ENCODE data around the gene FLNC. TPM values are rescaled to one million over a fixed set of nuclear protein-coding genes. Genes with fewer than 3 reads are reported as not detected.
A peak's percentile ranks its signal among the peaks of the same experiment; 100 is the strongest.

Gene FLNC
- total and polyA plus RNA-seq, 2 donors (not counting 3 experiments of a cell fraction or from before 2014, with no cell fraction given): 19.5 to 81.9 TPM

DNA sequence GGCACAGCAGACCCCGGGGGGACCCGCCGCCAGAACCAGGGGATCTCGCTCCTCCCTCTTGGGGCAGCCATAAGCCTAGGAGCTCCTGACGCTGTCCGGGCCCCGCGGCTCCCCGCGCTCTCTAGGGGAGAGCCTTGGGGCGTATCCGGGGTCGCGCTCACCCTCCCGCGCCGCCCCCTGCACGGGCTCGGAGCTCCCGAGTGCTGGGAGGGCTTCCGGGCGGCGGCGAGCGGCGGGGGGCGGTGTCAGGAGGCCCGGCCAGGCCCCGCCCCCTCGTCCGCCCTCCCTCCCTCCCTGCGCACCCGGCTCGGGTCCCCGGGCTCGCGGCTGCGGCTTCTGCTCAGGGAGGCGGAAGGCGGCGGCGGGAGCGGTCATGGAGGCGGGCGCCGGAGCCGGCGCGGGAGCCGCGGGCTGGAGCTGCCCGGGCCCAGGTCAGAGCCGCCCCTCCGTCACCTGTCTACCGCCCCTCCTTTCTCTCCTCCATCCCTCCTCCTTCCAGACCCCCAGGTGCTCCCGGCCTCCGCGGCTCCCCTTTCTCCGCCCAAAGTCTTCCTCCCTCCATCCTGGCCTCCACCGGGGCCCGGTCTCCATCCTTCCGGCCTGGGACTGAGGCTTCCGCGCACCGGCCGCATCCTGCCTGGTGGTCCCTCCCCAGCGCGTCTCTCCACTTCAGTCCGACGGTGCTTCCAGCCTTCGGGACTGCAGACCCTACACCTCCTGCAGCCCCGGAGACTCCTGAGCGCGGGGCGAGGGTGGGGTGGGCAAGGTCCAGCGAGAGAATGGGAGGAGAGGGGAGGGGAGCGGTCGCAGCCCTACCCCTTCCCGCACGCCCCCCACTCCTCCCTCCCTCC, 38.9 kb upstream of the FLNC start, which contains the start of gene CCDC136:
CCDC136 (plus strand) TSS at position 848 of the 851 bp plus-strand sequence. CDS start 444 bp downstream, outside the sequence.
- Histone ChIP-seq H3K36me3 (ENCODE audit: control insufficient read depth in 2 of 2, extremely low read depth in 1 of 2, insufficient read depth in 2 of 2, low read length in 2 of 2) (no peaks in the 10 kb centered on the region), H3K4me1 (ENCODE audit: control insufficient read depth, extremely low read depth, insufficient read depth, low read length) (peaks cover 4% of the 10 kb centered on the region), H3K27me3 (ENCODE audit: control insufficient read depth in 2 of 2, insufficient read depth in 2 of 2, low read length in 2 of 2) (peaks cover 16 to 32% of the 10 kb centered on the region in 2 experiments), H3K4me3 (replicated peaks in 1 of 3; ENCODE audit: insufficient read depth in 1 of 3, low read depth in 1 of 3, low read length in 3 of 3) (peak within 1 kb of the TSS; percentile 55 to 80 (median 55)), H3K9me3 (replicated peaks; ENCODE audit: control insufficient read depth, insufficient read depth, low read length) (no peaks in the 10 kb centered on the region), H4K20me1 (replicated peaks; ENCODE audit: control insufficient read depth, extremely low read depth, insufficient read depth, low read length) (no peaks in the 10 kb centered on the region), H3K79me2 (ENCODE audit: control insufficient read depth, insufficient read depth, low read length) (no peaks in the 10 kb centered on the region), H3K9me1 (replicated peaks; ENCODE audit: control insufficient read depth, extremely low read depth, insufficient read depth, low read length) (no peaks in the 10 kb centered on the region), H3K9ac (replicated peaks; ENCODE audit: extremely low read depth, insufficient read depth, low read length) (peak within 1 kb of the TSS; percentile 13), H3K27ac (ENCODE audit: insufficient read depth, low read depth, low read length) (no peak within 1 kb of the TSS), H2AFZ (ENCODE audit: low read depth, low read length) (peak within 1 kb of the TSS; percentile 96), H3K4me2 (ENCODE audit: insufficient read depth, low read length) (peak within 1 kb of the TSS; percentile 83)
- TF ChIP-seq EZH2 (IDR thresholded peaks at IDR 0.05; ENCODE audit: borderline replicate concordance, low read depth, low read length, severe bottlenecking) (peak; percentile 7), FOS (IDR thresholded peaks at IDR 0.05; ENCODE audit: borderline replicate concordance, insufficient read depth, low read length) (no peak), GATA2 (IDR thresholded peaks at IDR 0.05; ENCODE audit: insufficient read depth, insufficient read length, low read depth, low read length) (no peak), MYC (IDR thresholded peaks at IDR 0.05; ENCODE audit: low read depth, low read length) (no peak)
- TF ChIP-seq, protein P1, sequence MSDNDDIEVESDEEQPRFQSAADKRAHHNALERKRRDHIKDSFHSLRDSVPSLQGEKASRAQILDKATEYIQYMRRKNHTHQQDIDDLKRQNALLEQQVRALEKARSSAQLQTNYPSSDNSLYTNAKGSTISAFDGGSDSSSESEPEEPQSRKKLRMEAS (IDR thresholded peaks at IDR 0.05; ENCODE audit: insufficient read depth, insufficient read length): no peak
- no TSS peak for BruUV-seq (replicated peaks)
- intact Hi-C loops (cut with micrococcal nuclease) (loop anchor here (1.0 to 2.0 kb wide), 2 partner anchors 41 to 72 kb away; no protein-coding TSS in a partner anchor), dilution Hi-C loops (cut with MboI; ENCODE audit: extremely low pct_ligation_motif_present, low sequenced_read_pairs) (no loop called here)
- ChIA-PET CTCF (interaction anchor here (0.9 to 1.2 kb wide), 4 partner anchors 8 to 92 kb away, joined by 3 to 8 read pairs (median 4); no protein-coding TSS in a partner anchor), POLR2A (no interaction called here)
- DNase-seq (ENCODE audit: low read depth, low spot score) (peak; percentile 43), FAIRE-seq (no peak)

Measured in endothelial cell of umbilical vein (primary cell).